HG03045 (cell line): ENCODE results near the gene TTC39C.
A peak's percentile ranks its signal among the peaks of the same experiment; 100 is the strongest.

Source experiments
- ATAC-seq: cut with Tn5 transposase; IDR thresholded peaks from one replicate; pipeline ENCODE4 v1.9.1; 2021; ENCODE audit warnings: mild to moderate bottlenecking, moderate library complexity; ENCODE audit not compliant: unreplicated experiment

Gene TTC39C

DNA sequence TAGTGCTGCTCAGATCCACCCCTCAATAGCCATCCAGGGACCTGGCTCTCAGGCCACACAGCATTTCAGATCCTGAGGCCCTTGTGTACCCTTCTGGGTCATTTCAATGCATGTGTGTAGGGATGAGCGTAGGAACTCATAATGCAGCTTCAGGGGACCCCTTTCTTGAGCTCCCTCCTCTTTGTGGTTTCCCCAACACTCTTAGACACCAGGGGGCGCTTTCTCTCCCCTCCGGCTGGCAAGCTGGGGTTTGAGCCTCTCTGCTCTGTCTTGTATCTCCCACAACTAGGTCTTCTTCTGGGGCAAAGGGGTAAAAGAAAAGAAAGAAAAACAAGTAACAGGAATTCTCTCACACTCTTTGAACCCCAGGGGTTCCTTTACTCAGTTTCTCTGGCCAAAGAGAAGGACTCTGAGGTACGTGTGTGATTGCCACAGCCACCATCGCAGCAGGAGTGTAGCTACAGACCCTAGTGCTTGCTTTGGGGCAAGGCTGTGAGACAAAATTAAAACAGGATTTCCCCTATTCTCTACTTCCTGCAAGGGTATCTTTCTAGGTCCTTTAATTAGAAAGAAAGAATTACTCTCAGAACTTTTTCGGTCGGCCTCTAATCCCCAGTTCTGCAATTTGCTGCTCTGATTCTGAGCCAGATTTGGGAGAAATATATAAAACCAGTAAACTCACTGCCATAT lies 162.3 kb downstream of the TTC39C start:
- peak; percentile 67 for ATAC-seq

DNA sequence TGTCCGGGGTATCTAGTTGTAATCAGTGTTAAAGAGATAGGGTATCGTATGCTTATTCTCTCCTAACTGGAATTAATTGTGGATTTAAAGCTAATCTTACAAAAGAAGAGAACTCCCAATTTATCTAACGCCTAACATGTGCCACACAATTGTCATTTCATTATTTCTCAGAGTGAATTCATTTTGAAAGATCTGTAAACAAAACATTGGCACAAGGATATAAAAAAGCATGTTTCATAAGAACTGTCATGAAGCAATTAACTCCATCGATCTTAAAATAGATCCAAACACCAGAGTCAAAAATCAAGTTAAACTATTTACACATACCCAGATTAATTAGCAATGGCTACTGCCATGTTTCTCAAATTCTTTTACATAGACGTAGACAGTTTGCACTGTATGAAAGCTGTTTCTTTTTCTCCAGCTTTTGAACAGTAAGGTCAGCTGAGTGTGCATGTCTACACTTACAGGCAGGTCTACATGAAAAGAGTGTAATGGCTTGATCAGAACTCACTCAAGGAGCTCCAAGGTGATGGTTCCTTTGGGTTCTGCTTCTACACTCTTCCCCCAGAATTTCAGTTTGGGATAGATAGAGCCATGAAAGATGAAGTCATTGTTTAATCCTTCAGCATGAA lies 163.1 kb downstream of the TTC39C start:
- no peak for ATAC-seq

DNA sequence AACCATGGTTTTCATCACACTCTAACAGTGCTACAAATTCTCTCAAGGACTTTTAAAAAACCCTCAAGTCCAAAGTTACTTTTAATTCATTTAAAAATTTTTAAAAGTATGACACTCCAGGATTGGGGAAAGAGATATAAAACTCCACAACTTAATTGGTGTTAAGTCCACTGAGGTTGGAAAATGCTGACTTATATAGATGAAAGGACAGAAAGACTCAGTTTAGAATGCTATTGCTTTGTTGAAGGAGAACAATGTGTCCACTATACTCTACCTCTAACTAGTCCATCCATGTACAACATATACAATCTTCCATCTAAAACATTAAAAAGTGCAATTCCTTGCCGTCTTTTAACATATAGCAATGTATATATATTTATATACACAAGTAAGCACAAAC lies 165.5 kb downstream of the TTC39C start:
- ATAC-seq = no peak

DNA sequence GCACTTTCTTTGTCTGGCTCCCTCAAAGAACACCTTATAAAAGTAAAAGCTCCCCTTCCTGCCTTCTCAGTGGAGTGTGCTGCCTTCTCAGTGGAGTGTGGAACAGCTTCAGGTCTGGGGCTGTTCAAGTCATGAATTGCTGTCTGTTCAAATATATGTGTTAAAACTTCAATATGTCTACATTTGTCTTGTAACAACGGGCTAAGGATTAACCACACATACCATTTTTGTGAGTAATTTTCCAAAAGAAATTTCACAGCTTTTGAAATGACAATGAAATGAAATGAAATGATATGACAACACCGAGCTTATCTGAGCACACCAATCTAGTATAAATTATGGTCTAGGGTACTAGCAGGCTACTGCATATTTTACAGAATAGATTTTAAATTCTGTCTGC lies 167.3 kb downstream of the TTC39C start:
- ATAC-seq = no peak
